Endothelial cell of umbilical vein (primary cell): ENCODE measurements around the gene RUVBL1.

ENCODE experiments used
- GATA2 ChIP-seq: IDR thresholded peaks from 2 replicates; pipeline ENCODE4 v1.7.0; 2011; ENCODE audit warnings: low read depth, mild to moderate bottlenecking, moderate library complexity, mixed read lengths, low read length; ENCODE audit not compliant: insufficient read length, insufficient read depth
- POLR2A ChIP-seq: IDR thresholded peaks from 2 replicates; pipeline ENCODE4 v1.6.1; 2012; ENCODE audit warnings: low read depth, mild to moderate bottlenecking, control low read depth, low read length
- TF ChIP-seq, protein P1 (sequence below), 2 donors: IDR thresholded peaks; 1 replicate in 1 of 2; 2 replicates in 1 of 2; pipeline ENCODE4 v1.5.1; 2011; ENCODE audit warnings: low read length in 2 of 2, mild to moderate bottlenecking in 2 of 2, moderate library complexity in 2 of 2, control low read depth in 1 of 2, inconsistent platforms in 1 of 2, low read depth in 1 of 2; ENCODE audit not compliant: insufficient read depth in 1 of 2; ENCODE audit errors: extremely low read depth in 1 of 2

DNA sequence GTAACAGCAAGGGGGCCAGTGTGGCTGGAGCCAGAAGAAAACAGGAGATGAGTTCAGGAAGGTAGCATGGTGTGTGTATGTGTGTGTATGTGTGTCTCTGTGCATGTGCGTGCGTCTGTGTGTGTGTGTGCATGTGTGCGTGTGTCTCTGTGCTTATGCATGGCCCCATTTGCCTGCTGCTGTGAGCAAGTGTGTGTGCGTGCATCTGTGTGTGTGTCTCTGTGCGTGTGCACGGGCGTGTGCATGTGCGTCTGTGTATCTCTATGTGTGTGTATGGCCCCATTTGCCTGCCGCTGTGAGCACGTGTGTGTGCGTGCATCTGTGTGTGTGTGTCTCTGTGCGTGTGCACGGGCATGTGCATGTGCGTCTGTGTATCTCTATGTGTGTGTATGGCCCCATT is 22.6 kb upstream of the RUVBL1 start:
- TF ChIP-seq POLR2A, result no peak
- TF ChIP-seq, protein P1, sequence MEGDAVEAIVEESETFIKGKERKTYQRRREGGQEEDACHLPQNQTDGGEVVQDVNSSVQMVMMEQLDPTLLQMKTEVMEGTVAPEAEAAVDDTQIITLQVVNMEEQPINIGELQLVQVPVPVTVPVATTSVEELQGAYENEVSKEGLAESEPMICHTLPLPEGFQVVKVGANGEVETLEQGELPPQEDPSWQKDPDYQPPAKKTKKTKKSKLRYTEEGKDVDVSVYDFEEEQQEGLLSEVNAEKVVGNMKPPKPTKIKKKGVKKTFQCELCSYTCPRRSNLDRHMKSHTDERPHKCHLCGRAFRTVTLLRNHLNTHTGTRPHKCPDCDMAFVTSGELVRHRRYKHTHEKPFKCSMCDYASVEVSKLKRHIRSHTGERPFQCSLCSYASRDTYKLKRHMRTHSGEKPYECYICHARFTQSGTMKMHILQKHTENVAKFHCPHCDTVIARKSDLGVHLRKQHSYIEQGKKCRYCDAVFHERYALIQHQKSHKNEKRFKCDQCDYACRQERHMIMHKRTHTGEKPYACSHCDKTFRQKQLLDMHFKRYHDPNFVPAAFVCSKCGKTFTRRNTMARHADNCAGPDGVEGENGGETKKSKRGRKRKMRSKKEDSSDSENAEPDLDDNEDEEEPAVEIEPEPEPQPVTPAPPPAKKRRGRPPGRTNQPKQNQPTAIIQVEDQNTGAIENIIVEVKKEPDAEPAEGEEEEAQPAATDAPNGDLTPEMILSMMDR (IDR thresholded peaks at IDR 0.05; ENCODE audit: extremely low read depth in 1 of 2, insufficient read depth in 1 of 2, low read depth in 1 of 2, low read length in 2 of 2), result no peak
- no peak for TF ChIP-seq GATA2
